HCT116 (cell line): ENCODE data around the gene FAF2. TPM values are rescaled to one million over a fixed set of nuclear protein-coding genes. Genes with fewer than 3 reads are reported as not detected.
"Not testable (repeated sequence)": the region's sequence is repeated elsewhere in the genome, so short reads cannot be mapped to it uniquely, and the experiment has no call there.

Experiments used
- ATAC-seq: fragments of 200-7000 bp; cut with Tn5 transposase; 2 replicates; pipeline ENCODE4 v1.9.1; 2020; ENCODE audit warnings: mild to moderate bottlenecking, moderate library complexity
- BruUV-seq: library from RNA; stranded (reverse); fragments of 400-500 nt; replicated peaks from 2 replicates; lab custom pipeline; 2021; lab: Mats Ljungman, UMichigan
- CTCF ChIA-PET: fragments of 300-600 bp; sonication (Branson Sonifier 250); formaldehyde crosslinking; loops from one replicate; lab custom pipeline; 2021; ENCODE audit warnings: antibody characterized with exemption; lab: Charles Lee
- POLR2A ChIA-PET: fragments of 300-600, 350-600 bp; sonication (Branson Sonifier 250); formaldehyde crosslinking; loops from one replicate; lab custom pipeline; 2021; ENCODE audit warnings: antibody characterized with exemption; lab: Charles Lee
- RAD21 ChIA-PET, 2 experiments: fragments of 300-600 bp; sonication (Branson Sonifier 250); formaldehyde crosslinking; loops; one replicate each; lab custom pipeline; 2023; ENCODE audit warnings: low total read pairs in 2 of 2; ENCODE audit not compliant: uncharacterized antibody in 2 of 2, unreplicated experiment in 2 of 2, low non-redundant PET in 1 of 2; lab: Charles Lee
- DNase-seq: peaks from one replicate; pipeline ENCODE4 v3.0.0-alpha.2; 2010; ENCODE audit warnings: low read depth, low spot score
- H2AFZ ChIP-seq: fragments of 200-600 bp; shearing (Covaris generic), sonication (generic); 2 replicates; pipeline ENCODE4 v1.6.1; 2017; ENCODE audit warnings: low read depth, mixed run types, mixed read lengths, antibody characterized with exemption, low read length; ENCODE audit not compliant: poor library complexity, severe bottlenecking
- H3K27ac ChIP-seq: 2 replicates; pipeline ENCODE4 v1.5.1; 2012; ENCODE audit warnings: low read depth, low read length
- H3K27me3 ChIP-seq: fragments of 200-600 bp; sonication (generic); 2 replicates; pipeline ENCODE4 v1.6.1; 2016; ENCODE audit warnings: mixed run types, low read length, mixed read lengths; ENCODE audit not compliant: insufficient read depth
- H3K36me3 ChIP-seq, 2 experiments: fragments of 200-500 bp in 1 of 2; fragments of 200-600 bp in 1 of 2; sonication (Bioruptor generic) in 1 of 2; sonication (generic) in 1 of 2; 2 replicates each; pipeline versions ENCODE4 v1.5.1 to v1.6.1; 2014 to 2016; ENCODE audit warnings: low read length in 2 of 2, inconsistent platforms in 1 of 2, mixed read lengths in 1 of 2, mixed run types in 1 of 2; ENCODE audit not compliant: insufficient read depth in 2 of 2, control insufficient read depth in 1 of 2
- H3K4me1 ChIP-seq, 2 experiments: fragments of 200-600 bp in 1 of 2; sonication (generic) in 1 of 2; 2 replicates each; pipeline versions ENCODE4 v1.5.1 to v1.6.1; 2012 to 2017; ENCODE audit warnings: low read length in 2 of 2, inconsistent platforms in 1 of 2, mild to moderate bottlenecking in 1 of 2, mixed read lengths in 1 of 2, mixed run types in 1 of 2, moderate library complexity in 1 of 2; ENCODE audit not compliant: insufficient read depth in 2 of 2, control insufficient read depth in 1 of 2
- H3K4me2 ChIP-seq: fragments of 200-600 bp; sonication (generic); 2 replicates; pipeline ENCODE4 v1.6.1; 2017; ENCODE audit warnings: mixed run types, low read length, mixed read lengths
- H3K4me3 ChIP-seq, 2 experiments: fragments of 200-600 bp in 1 of 2; sonication (generic) in 1 of 2; replicated peaks in 1 of 2; 2 replicates each; pipeline ENCODE4 v1.5.1; 2011 to 2016; ENCODE audit warnings: low read length in 2 of 2, control low read depth in 1 of 2, low read depth in 1 of 2, mild to moderate bottlenecking in 1 of 2, mixed read lengths in 1 of 2, mixed run types in 1 of 2
- H3K79me2 ChIP-seq: fragments of 200-600 bp; sonication (generic); 2 replicates; pipeline ENCODE4 v1.6.1; 2017; ENCODE audit warnings: mild to moderate bottlenecking, mixed run types, low read length, moderate library complexity, mixed read lengths; ENCODE audit not compliant: insufficient read depth
- H3K9ac ChIP-seq: fragments of 200-600 bp; sonication (generic); 2 replicates; pipeline ENCODE4 v1.6.1; 2016; ENCODE audit warnings: low read length, mixed read lengths
- H3K9me2 ChIP-seq: fragments of 200-600 bp; sonication (generic), shearing (Covaris generic); 2 replicates; pipeline ENCODE4 v1.6.1; 2017; ENCODE audit warnings: mixed run types, mild to moderate bottlenecking, moderate library complexity; ENCODE audit not compliant: insufficient read depth
- H3K9me3 ChIP-seq, 2 experiments: fragments of 200-500 bp in 1 of 2; fragments of 200-600 bp in 1 of 2; sonication (Bioruptor generic) in 1 of 2; sonication (generic) in 1 of 2; 2 replicates each; pipeline ENCODE4 v1.6.1; 2014 to 2017; ENCODE audit warnings: low read length in 2 of 2, mixed read lengths in 2 of 2, inconsistent platforms in 1 of 2, low read depth in 1 of 2, mild to moderate bottlenecking in 1 of 2, mixed run types in 1 of 2, moderate library complexity in 1 of 2; ENCODE audit not compliant: control insufficient read depth in 1 of 2, insufficient read depth in 1 of 2
- H4K20me1 ChIP-seq: fragments of 200-600 bp; sonication (generic), shearing (Covaris generic); 2 replicates; pipeline ENCODE4 v1.6.1; 2017; ENCODE audit warnings: mixed run types, mild to moderate bottlenecking, moderate library complexity; ENCODE audit not compliant: insufficient read depth
- CBX3 ChIP-seq: IDR thresholded peaks from 2 replicates; pipeline ENCODE4 v1.6.1; 2012; ENCODE audit warnings: low read depth
- CEBPB ChIP-seq: IDR thresholded peaks from 2 replicates; pipeline ENCODE4 v1.6.1; 2012; ENCODE audit warnings: low read depth
- ELF1 ChIP-seq: IDR thresholded peaks from 2 replicates; pipeline ENCODE4 v1.6.1; 2012; ENCODE audit warnings: low read depth, borderline replicate concordance
- EZH2 ChIP-seq: fragments of 200-600 bp; sonication (generic); IDR thresholded peaks from 2 replicates; pipeline ENCODE4 v1.6.1; 2017; ENCODE audit warnings: antibody characterized with exemption, mixed run types
- POLR2A ChIP-seq: IDR thresholded peaks from 2 replicates; pipeline ENCODE4 v1.7.0; 2011; ENCODE audit warnings: borderline replicate concordance; ENCODE audit not compliant: insufficient read depth, insufficient read length; ENCODE audit errors: extremely low read depth
- SIN3A ChIP-seq: IDR thresholded peaks from 2 replicates; pipeline ENCODE4 v1.6.1; 2012; ENCODE audit warnings: low read depth
- ZNF274 ChIP-seq: fragments of 200-500 bp; sonication (Bioruptor generic); IDR thresholded peaks from 2 replicates; pipeline ENCODE4 v1.6.1; 2014; ENCODE audit warnings: mild to moderate bottlenecking, low read depth, low read length, inconsistent platforms
- intact Hi-C: fragments of 100-400 bp; cut with micrococcal nuclease; formaldehyde crosslinking; loops from 2 replicates; pipeline ENCODE4 v1.10.0; 2022
- total RNA-seq: library from RNA; stranded (reverse); gene quantifications from one replicate; pipeline ENCODE4 v1.2.1, GENCODE V29; 2021; ENCODE audit not compliant: unreplicated experiment

The FAF2 gene
- total RNA-seq, 1 experiment from 2014 or later, result 51.9 TPM

- no peak overlapping the region for H3K4me2 ChIP-seq
- ChIA-PET POLR2A (no interaction called here), CTCF (no interaction called here), RAD21 (no interaction called here)
- H3K27ac ChIP-seq, result no peak overlapping the region
- no peak overlapping the region for H3K4me3 ChIP-seq
- BruUV-seq, result no TSS peak
- H3K9me2 ChIP-seq, result no peaks in the 10 kb centered on the region
- no peak overlapping the region for H2AFZ ChIP-seq
- no peaks in the 10 kb centered on the region for H4K20me1 ChIP-seq
- peaks cover 0 to 8% of the 10 kb centered on the region in 2 experiments; a peak in 1 of 4 replicates for H3K4me1 ChIP-seq
- peaks cover 8 to 24% of the 10 kb centered on the region in 2 experiments; a peak in 2 of 4 replicates for H3K36me3 ChIP-seq
- H3K27me3 ChIP-seq, result no peaks in the 10 kb centered on the region
- H3K79me2 ChIP-seq, result peaks cover 60% of the 10 kb centered on the region
- DNase-seq (no peak), ATAC-seq (no peak)
- TF ChIP-seq SIN3A (no peak), ELF1 (no peak), EZH2 (no peak), POLR2A (no peak), CBX3 (no peak)
- H3K9me3 ChIP-seq, result no peaks in the 10 kb centered on the region
- intact Hi-C loops, result no loop called here
- H3K9ac ChIP-seq, result no peak overlapping the region
These were observed 37.0 kb downstream of the FAF2 start for GRCh38 chr5:176485176-176485575.

GRCh38 chr5:176486189-176486757, 38.1 kb downstream of the FAF2 start:
- CTCF ChIA-PET, result no interaction called here
- POLR2A ChIA-PET, result no interaction called here
- no peak overlapping the region for H3K4me2 ChIP-seq
- ATAC-seq, result no peak
- TF ChIP-seq CBX3 (no peak), ZNF274 (no peak), EZH2 (no peak), CEBPB (no peak)
- H3K4me1 ChIP-seq, result peaks cover 0 to 7% of the 10 kb centered on the region in 2 experiments; a peak in 1 of 4 replicates
- H3K9ac ChIP-seq, result no peak overlapping the region
- H3K27ac ChIP-seq, result no peak overlapping the region
- RAD21 ChIA-PET, result no interaction called here
- H3K9me2 ChIP-seq, result no peaks in the 10 kb centered on the region
- peaks cover 66% of the 10 kb centered on the region for H3K79me2 ChIP-seq
- intact Hi-C loops, result no loop called here
- H2AFZ ChIP-seq, result no peak overlapping the region
- H3K27me3 ChIP-seq, result no peaks in the 10 kb centered on the region
- peaks cover 6 to 30% of the 10 kb centered on the region in 2 experiments; a peak in 3 of 4 replicates for H3K36me3 ChIP-seq
- H3K4me3 ChIP-seq, result no peak overlapping the region
- BruUV-seq, result no TSS peak
- H4K20me1 ChIP-seq, result no peaks in the 10 kb centered on the region
- DNase-seq, result no peak
- H3K9me3 ChIP-seq, result no peaks in the 10 kb centered on the region

- H3K9ac ChIP-seq, POLR2A ChIA-PET, H3K4me1 ChIP-seq, H3K27ac ChIP-seq, CTCF ChIA-PET, H3K9me3 ChIP-seq, H3K9me2 ChIP-seq, DNase-seq, intact Hi-C loops, BruUV-seq, H4K20me1 ChIP-seq, H3K27me3 ChIP-seq, RAD21 ChIA-PET, H2AFZ ChIP-seq, H3K4me3 ChIP-seq, ATAC-seq, H3K4me2 ChIP-seq: not testable (repeated sequence)
- peaks cover 65% of the 10 kb centered on the region for H3K79me2 ChIP-seq
- H3K36me3 ChIP-seq, result peaks cover 10 to 38% of the 10 kb centered on the region in 2 experiments
These were observed 39.0 kb downstream of the FAF2 start for GRCh38 chr5:176487160-176487559.
